HG02943 (cell line): ENCODE measurements around the gene PDZD2.
"Not testable (repeated sequence)": the region's sequence is repeated elsewhere in the genome, so short reads cannot be mapped to it uniquely, and the experiment has no call there.

Experiments
- ATAC-seq: cut with Tn5 transposase; IDR thresholded peaks from one replicate; pipeline ENCODE4 v1.9.1; 2021; ENCODE audit warnings: mild to moderate bottlenecking, low read depth, moderate library complexity; ENCODE audit not compliant: unreplicated experiment

The PDZD2 gene

DNA sequence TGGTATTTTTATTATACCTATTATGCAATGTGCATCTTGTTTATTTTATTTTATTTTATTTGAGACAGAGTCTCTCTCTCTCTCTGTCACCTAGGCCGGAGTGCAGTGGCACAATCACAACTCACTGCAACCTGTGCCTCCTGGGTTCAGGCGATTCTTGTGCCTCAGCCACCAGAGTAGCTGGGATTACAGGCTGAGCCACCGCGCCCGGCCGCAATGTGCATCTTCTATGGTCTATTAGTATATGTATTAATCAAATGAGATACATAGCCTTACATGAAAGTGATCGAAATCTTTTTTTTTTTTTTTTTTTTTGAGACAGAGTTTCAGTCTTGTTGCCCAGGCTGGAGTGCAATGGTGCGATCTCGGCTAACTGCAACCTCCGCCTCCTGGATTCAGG lies 89.9 kb downstream of the PDZD2 start:
- ATAC-seq = not testable (repeated sequence)

DNA sequence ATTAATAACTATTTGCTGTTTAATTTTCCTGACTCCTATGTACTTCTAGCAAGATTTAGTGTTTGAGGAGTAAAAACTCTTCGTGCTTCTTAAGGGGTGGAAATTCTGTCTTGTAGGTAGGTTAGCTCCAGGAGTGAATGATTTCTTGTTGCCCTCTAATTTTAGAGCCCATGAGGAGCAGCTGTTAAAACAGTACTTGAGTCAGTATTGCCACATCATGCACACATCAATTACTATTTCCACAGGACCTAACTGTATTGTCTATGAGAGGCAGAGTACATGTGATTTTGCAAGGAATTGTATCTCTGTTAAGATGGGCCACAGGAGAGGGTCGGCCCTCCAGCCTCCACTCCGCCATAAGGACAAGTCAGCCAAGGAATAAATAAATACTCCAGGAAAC lies 91.2 kb downstream of the PDZD2 start:
- ATAC-seq = no peak

DNA sequence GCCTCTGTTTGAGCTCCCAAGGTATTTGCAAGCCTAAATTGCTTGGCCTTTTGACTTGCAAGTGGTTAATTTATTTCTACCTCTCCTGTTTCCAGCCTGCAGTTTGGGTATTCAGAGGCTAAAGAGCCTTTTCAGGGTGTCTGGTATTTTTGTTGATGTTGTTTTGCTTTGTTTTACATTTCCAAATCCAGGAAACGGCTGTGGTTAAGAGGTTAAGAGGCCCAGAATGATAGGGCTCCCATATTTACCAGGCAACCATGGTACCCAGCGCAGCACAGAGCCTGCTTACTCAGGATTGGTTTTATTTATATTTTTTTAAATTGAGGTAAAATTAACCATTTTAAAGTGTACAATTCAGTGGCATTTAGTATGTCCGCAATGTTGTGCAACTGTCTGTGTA lies 92.1 kb downstream of the PDZD2 start:
- ATAC-seq = no peak

DNA sequence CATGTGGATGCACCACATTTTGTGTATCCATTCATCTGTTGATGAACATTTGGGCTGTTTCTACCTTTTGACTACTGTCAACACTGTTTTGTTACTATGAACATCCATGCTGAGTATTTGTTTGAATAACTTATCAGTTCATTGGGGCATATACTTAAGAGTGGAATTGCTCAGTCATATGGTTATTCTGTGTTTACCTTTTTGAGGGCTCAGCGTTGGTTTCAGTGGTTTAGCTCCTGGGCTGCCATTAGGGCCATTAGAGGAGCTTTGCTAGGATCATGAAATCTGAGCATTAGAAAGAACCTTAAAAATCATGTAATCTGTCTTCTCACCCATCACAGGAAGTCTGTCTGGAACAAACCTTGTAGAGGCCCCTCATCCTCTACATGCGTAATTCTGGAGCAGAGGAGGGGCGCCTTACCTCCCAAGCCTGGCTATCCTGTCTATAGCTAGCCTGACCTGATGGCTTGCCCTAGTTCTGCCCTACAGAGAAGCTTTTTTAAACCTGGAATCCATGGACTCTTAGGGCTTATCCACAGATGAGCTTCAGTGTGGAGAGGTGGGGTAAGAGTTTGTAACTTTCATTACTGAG lies 92.9 kb downstream of the PDZD2 start:
- ATAC-seq = no peak

DNA sequence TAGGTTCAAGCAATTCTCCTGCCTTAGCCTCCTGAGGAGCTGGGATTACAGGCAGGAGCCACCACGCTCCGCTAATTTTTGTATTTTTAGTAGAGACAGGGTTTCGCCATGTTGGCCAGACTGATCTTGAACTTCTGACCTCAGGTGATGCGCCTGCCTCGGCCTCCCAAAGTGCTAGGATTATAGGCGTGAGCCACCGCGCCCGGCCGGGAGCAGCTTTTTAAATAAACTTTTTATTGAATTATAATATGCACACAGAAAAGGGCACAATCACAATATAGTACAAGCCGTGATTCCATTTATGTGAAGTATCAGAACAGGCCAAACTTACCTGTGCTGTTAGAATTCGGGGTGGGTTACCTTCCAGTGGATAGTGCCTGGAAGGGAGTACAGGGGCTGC lies 93.9 kb downstream of the PDZD2 start:
- not testable (repeated sequence) for ATAC-seq

DNA sequence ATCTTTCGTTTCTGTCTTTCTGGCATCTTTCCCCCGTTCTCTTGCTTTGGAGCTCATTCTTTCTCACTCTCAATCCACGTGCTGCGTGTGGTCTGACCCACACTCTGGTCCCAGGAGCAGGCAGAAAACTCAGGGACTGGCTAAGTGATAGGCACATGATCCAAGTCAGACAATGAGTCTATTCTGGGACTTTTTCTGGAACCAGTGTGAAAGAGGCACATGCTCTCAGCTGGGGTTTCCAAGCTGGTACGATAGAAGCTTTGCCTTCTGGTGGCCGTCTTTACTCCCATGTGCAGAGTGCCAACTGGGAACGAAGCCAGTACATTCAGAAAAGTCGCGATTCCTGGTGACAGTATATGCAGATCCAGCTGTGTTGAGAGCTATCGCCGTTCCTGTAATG lies 94.4 kb downstream of the PDZD2 start:
- no peak for ATAC-seq

DNA sequence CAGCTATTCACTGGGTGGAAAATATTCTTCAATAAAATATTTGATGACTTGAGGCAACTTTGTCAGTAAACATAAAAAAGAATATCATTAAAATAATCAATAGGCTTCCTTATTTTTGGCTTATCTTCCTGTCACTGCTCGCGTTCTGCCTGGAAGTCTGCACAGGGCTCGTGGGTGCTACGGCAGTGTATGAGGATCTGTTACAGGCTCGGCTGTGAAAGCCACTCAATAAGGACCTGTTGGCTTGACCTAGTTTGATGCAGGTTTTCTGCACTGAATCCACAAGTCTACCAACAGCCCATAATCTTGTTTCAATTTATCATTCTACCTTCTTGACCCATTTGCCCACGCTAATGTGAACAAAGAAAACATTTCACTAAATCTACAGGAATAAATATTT lies 97.2 kb downstream of the PDZD2 start:
- no peak for ATAC-seq

DNA sequence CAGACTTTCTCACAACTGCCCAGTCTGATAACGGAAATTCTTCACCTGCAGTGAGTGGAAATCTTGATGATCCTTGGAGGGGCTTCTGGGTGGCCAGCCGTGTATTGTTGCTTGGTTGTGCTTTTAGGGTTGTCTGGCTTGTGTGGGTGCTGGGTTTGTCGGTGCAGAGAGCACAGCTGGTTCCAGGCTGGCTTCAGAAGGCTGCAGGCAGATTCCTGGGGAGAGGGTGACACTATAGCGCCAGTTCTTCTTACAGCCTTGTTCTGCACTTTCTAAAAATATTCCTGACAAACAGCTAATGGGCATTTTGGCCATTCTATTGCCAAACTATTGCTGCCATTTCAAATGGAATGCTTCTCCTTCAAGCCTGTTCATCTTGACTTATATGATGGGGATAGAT lies 99.3 kb downstream of the PDZD2 start:
- ATAC-seq = no peak

DNA sequence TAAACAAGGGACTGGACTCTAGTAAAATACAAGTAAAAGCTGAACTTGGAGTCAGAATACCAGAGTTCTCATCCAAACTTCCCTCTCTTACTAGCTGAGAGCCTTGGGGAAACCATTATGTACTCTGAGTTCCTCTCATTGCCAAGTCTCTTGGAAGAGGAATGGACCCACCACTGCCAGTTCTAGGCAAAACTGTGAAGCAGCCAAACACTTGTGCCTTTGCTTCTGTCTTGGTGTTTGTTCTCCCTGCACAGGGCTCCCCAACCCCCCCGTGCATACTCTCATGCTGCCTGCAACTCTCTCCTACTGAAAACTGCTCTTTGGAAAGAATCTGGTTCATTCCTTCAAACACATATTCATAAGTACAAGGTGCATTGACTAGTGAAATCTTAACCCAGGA lies 102.6 kb downstream of the PDZD2 start:
- ATAC-seq = no peak

DNA sequence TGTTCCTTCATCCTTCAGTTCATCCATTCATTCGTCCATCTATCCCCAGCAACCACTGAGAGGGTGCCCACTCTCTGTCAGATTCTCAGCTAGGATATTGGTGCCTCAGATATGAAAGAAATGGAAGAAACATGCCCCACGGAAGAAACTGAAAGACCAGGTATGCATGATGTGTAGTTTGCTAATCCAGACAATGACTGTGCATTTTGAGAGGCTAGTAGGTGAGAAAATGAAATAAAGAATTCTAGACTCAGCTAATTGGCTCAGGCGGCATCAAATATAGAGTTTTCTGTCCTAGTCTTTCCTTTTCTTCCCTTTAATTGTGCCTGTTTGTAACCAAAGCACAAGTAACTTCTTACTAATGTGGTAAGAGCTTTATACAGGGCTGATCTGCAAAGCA lies 104.7 kb downstream of the PDZD2 start:
- no peak for ATAC-seq

DNA sequence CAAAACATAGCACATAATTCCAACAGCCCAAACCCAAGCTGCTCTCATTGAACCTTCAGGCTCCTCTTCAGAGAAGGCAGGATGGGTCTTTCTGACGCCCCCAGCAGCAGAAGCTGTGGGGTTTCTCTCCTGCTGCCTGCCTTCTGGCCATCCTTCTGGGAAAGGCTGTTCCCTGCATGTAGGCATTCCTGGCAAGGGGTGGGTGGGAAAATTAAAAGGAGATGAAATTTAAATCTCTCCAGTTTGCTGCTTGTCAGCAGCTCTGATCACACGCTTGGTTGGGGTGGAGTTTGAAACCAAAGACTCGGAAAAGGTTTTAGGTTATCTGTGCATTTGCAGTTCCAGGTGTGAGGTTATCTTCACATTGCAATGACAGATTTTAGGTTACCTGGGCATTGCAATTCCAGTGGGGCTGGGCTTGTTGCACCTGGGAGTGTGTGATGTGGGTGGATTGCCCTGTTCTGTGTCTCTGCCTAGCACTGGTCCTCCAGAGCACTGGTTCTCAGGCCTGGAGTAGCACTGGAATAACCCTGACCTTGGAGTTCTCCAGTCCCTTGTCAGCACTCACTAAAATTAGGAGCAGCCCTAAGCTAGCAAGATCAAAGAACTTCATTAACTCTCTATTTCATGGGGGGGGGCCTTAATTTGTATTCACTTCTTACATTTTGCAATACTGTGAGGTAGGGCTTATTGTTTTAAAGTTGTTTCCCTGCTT lies 109.7 kb downstream of the PDZD2 start:
- no peak for ATAC-seq

DNA sequence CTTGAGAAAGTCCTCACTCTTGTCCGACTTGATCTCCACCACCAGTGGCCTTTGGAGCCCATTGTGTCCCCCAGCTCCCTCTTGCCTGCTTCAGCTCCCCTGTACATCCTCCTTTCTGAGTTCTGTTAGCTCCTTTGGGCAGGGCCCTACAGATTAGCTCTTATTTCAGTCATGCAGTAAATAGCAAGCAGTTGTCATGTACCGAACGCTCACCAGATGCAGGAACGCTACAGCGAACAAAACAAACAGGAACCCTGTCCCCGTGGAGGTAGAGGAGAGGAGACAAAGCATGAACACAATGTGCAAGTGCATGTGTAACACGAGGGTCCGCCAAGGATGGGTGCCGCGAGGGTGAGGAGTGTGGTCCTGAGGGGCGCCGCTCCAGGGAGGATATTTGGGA lies 111.3 kb downstream of the PDZD2 start:
- ATAC-seq = no peak

DNA sequence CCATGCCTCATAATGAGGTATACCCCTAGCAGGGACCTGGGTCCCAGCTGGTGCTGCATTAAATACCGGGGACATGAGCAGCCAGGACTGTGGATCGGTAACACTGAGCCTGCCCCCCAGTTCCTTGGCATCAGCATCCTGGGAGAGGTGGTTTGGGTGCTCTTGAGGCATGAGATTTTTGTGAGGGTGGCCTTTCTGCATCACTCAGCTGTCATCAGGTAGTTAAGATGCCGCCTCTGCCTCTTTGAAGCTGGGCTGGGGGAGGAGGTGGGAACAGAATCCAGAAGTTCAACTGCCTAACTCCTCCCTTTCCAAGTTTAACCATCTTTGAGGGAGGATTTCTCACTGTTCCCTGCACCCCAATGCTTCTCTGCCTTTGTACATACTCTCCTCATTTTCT lies 112.7 kb downstream of the PDZD2 start:
- no peak for ATAC-seq

DNA sequence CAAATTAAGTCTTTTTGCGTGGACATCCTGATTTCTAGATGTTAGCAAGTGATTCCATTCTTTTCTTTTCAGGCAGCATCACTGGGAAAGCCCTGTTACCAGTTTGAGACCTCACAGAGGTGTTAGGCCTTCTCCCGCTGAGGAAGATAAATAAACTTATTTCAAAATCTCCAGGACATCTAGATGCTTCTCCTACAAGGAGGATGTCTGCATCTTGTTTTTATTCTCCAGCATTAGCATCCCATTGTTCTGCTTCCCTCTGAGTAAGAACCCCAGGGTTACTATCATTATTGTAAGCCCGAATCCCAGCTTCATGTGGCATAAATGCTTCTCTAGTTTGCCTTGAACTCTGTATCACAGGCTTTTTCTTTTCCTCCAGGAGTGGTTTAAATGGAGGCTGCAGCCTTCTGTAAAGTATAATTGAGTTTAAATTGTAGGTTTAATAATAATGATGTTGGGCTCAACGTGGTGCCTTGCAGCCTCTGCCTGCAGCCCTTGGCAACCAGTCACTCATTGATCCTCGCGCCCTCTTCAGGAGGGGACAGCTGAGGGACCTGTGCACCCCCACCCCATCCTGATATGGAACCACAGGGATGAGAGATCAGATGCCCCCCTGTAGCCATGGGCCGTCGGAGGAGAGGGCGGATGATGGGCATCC lies 114.9 kb downstream of the PDZD2 start:
- ATAC-seq = no peak

DNA sequence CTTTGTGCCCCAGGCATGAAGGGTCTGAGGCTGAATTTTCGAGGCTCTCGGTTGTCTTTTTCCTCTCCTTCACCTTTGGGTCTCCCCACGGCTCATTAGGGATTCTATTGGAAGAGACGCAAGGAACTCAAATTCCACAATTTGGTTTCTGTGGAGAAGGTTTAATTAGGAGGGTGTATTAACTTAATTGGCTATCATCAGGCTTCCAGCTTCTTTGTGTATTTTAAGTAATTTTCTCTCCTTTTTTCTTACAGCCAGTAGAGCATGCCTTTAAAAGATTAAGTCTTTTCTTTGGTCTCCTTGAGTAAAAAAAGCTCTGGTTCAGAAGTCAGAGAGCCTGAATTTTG lies 115.4 kb downstream of the PDZD2 start:
- ATAC-seq = no peak

DNA sequence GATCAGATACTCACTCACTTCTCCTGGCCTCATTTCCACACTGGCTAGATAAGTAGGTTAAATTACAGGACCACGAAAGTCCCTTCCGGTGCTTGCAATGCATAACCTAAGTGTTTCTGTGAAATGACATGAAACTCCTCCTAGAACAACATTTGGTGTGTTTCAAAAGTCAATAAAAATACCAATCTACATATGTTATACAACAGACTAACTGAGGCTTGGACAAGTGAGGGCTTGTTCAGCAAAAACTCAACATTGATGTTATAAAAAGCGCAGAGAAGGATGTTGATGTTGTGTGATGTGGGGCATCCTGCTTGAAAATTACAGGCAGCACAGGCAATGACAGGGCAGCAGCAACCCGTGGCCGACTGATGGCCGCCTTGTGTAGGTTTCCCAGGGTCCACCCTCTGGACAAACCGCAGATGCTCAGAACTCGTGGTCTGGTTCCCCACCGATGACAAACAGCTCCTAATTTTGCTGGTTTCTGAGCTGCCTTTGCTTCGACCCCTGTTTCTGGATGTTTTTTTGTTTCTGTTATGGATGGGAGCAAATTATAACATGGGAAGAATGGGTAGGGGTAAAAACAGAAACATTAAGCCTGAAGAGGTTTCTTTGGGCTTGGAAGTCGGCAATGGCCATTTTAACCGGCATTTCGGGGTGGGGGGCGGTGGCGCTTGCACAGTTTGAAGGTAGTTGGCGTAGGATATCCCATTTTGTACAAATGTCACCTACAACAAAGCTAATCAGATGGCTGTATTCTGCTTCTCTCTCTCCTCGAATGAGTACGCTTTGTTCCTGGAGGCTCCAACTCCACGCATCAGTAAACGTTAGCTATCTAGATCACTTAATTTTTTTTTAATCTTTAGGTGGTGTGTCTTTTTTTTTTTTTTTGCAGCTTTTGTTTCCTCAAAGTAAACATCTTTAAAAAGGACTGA lies 116.1 kb downstream of the PDZD2 start:
- no peak for ATAC-seq

DNA sequence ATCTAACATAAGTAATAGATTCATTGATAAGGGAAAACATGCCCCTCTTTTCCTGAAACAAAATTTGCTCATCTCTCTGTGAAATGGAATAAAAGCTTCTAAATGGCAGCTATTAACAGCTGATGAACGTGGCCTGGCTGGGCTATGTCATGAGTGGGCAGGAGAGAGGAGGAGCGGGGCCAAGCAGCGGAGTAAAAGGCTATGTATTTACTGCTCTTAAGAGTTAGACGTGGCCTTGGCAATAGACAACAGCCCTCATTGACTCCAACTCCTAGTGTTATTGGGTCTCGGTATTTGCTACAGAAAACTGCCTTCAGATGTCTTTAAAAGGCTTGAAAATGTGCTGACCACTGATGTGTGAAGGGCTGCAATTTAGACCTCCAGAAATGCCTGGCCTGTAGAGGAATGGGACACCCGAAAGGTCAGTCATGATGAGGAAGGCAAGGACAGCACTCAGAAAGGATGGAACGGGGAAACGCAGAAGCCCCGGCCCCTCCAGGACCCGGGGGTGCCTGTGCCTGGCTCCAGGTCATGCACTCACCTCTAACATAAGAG lies 116.8 kb downstream of the PDZD2 start:
- ATAC-seq = no peak

DNA sequence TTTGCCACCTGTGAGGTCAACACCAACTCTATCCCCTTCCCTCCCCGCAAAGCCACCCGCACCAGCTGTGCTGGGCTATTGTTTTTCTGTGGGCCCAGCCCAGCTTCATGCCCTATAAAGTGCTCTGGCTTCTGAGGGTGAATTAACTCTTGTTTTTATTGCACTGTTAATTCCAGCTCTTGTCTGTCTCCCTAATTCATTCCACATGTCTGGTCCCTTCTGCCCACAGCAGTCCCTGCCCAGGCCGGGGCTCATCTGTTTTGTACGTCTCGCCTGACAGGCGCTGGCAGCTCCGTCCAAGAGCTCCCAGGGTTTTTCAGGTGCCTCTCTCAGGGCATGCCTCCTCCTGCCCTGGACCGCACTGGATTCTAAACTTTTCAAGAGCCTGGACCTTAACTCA lies 118.9 kb downstream of the PDZD2 start:
- ATAC-seq = no peak

DNA sequence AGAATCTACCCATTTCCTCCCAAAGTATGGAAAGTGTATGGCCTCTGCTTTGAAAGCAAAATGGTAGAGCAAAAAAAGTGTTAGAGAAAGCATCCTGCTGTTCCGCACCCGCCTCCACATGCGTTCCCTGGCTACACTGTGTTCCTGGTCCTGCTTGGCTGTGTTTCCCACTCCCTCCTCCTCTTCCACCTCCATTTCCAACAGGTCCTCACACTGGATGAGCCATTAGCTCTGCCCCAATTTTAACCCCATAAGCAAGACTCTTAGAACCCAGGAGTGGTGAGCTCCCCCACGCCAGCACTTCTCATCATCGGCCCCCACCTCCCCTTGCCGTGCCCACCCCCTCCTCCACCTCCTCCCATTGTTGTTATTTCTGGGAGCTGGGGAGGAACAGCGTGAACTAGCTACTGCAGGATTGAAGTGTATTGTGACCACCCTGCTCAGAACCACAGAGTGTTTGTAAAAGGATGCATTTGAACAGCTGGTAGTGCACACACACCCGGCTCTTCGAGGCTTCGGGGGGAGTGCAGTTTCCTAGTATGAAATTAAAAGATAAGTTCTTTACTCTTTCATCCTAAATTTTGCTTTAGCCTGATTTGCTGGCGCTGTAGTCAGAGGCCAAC lies 120.0 kb downstream of the PDZD2 start:
- ATAC-seq = no peak

DNA sequence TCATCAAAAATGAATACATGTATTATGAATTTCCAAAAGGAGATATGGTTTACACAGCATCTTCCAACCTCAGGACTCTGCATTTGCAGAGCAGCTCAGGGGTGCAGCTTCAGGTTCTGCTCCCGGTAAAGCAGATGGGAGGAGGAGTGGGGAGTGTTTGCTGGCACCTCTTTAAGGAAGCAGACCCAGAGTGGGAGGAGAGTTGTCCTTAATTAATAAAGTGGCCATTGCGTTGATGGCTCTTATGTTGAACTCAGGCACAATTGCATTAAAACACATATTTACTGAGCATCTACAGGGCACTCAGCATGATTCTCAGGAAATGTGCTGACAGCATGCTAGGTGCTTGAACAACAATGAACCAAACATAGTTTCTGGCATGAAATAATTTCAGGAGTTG lies 121.0 kb downstream of the PDZD2 start:
- ATAC-seq = no peak
